Measurements from ENCODE around the gene OR10W1. TPM values are rescaled to one million over a fixed set of nuclear protein-coding genes. Genes with fewer than 3 reads are reported as not detected.

Gene OR10W1, protein sequence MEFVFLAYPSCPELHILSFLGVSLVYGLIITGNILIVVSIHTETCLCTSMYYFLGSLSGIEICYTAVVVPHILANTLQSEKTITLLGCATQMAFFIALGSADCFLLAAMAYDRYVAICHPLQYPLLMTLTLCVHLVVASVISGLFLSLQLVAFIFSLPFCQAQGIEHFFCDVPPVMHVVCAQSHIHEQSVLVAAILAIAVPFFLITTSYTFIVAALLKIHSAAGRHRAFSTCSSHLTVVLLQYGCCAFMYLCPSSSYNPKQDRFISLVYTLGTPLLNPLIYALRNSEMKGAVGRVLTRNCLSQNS
- not detected in 2 replicates for total RNA-seq

DNA sequence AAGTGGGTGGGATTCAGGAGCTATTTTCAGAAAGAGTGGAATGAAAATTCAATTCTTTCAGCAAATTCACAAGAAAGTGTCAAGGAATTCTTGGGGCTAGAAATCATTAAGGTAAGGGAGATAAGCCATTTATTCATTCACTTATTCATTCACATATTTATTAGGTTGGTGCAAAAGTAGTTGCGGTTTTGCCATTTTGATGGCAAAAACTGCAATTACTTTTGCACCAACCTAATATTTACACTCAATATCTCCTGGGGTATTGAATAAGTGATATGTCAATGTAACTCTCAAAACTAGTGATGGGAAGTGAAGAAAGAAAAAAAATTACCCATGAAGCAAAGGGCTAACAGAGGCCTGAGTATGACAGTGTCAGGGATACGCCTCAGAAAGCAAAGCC, at the start of gene OR10W1:
OR10W1 (minus strand) TSS at position 119 of the 400 bp plus-strand sequence. CDS start 402 bp downstream, outside the sequence.

Other genes starting within 250 kb of the OR10W1 start
- gene OR9Q1, start 244.4 kb downstream of the OR10W1 start, total RNA-seq: not detected in 2 replicates
- gene OR6Q1, start 237.3 kb downstream of the OR10W1 start, total RNA-seq: not detected in 2 replicates
- not detected in 2 replicates for gene OR9I1, start 142.7 kb downstream of the OR10W1 start, total RNA-seq
- not detected in 2 replicates for gene OR9Q2, start 79.2 kb downstream of the OR10W1 start, total RNA-seq
- gene OR1S2, start 64.1 kb downstream of the OR10W1 start, total RNA-seq: not detected in 2 replicates
- gene OR1S1, start 55.5 kb downstream of the OR10W1 start, total RNA-seq: not detected in 2 replicates
- gene OR10Q1, start 39.3 kb downstream of the OR10W1 start, total RNA-seq: not detected in 2 replicates
- gene OR5B17, start 90.8 kb upstream of the OR10W1 start, total RNA-seq: not detected in 2 replicates
- gene OR5B3, start 138.6 kb upstream of the OR10W1 start, total RNA-seq: not detected in 2 replicates
- not detected in 2 replicates for gene OR5B2, start 159.9 kb upstream of the OR10W1 start, total RNA-seq
- not detected in 2 replicates for gene OR5B12, start 174.0 kb upstream of the OR10W1 start, total RNA-seq
- not detected in 2 replicates for gene OR5B21, start 239.8 kb upstream of the OR10W1 start, total RNA-seq

All from subcutaneous preadipocyte (primary cell).